GM23338 (cell line): ENCODE results near the gene SLC5A6. TPM values are rescaled to one million over a fixed set of nuclear protein-coding genes. Genes with fewer than 3 reads are reported as not detected.
A peak's percentile ranks its signal among the peaks of the same experiment; 100 is the strongest.

Experiments
- ATAC-seq: fragments of 200-7000 bp; cut with Tn5 transposase; 3 replicates; pipeline ENCODE4 v1.9.1; 2020
- DNase-seq: peaks from one replicate; pipeline ENCODE4 v3.0.0-alpha.2; 2015; ENCODE audit warnings: low spot score
- H2AFZ ChIP-seq: fragments of 200-600 bp; sonication (generic); 2 replicates; pipeline ENCODE4 v1.8.0; 2016; ENCODE audit warnings: antibody characterized with exemption, mild to moderate bottlenecking, moderate library complexity
- H3F3A ChIP-seq: fragments of 200-600 bp; sonication (generic); replicated peaks from 2 replicates; pipeline ENCODE4 v1.8.0; 2017; ENCODE audit warnings: antibody characterized with exemption, mixed run types, low read depth
- H3K27ac ChIP-seq: fragments of 200-600 bp; sonication (generic); 2 replicates; pipeline ENCODE4 v1.6.1; 2016; ENCODE audit warnings: low read depth
- H3K27me3 ChIP-seq: fragments of 200-600 bp; sonication (generic); 2 replicates; pipeline ENCODE4 v1.8.0; 2016; ENCODE audit warnings: mild to moderate bottlenecking, mixed run types, moderate library complexity; ENCODE audit not compliant: insufficient read depth
- H3K36me3 ChIP-seq: fragments of 200-600 bp; sonication (generic); 2 replicates; pipeline ENCODE4 v1.8.0; 2016; ENCODE audit warnings: mild to moderate bottlenecking; ENCODE audit not compliant: insufficient read depth
- H3K4me1 ChIP-seq: fragments of 200-600 bp; sonication (generic); 2 replicates; pipeline ENCODE4 v1.8.0; 2016; ENCODE audit warnings: mild to moderate bottlenecking, moderate library complexity; ENCODE audit not compliant: insufficient read depth
- H3K4me2 ChIP-seq: fragments of 200-600 bp; sonication (generic); 2 replicates; pipeline ENCODE4 v1.7.1; 2017; ENCODE audit warnings: mixed run types
- H3K4me3 ChIP-seq: fragments of 200-600 bp; sonication (generic); 2 replicates; pipeline ENCODE4 v1.6.1; 2016; ENCODE audit warnings: mixed run types
- H3K79me2 ChIP-seq: fragments of 200-600 bp; sonication (generic); replicated peaks from 2 replicates; pipeline ENCODE4 v1.8.0; 2017; ENCODE audit warnings: mild to moderate bottlenecking; ENCODE audit not compliant: insufficient read depth
- H3K9me2 ChIP-seq: fragments of 200-600 bp; sonication (generic); 2 replicates; pipeline ENCODE4 v1.8.0; 2017; ENCODE audit not compliant: insufficient read depth
- H4K20me1 ChIP-seq: fragments of 200-600 bp; sonication (generic); replicated peaks from 2 replicates; pipeline ENCODE4 v1.8.0; 2017; ENCODE audit warnings: mild to moderate bottlenecking; ENCODE audit not compliant: insufficient read depth
- H3K27ac Mint-ChIP-seq: 2 replicates; pipeline ENCODE4 v1.8.0; 2020; ENCODE audit warnings: inconsistent platforms, mild to moderate bottlenecking, moderate library complexity, mixed read lengths
- H3K27me3 Mint-ChIP-seq: 3 replicates; pipeline ENCODE4 v1.8.0; 2022; ENCODE audit warnings: low read depth, mild to moderate bottlenecking, moderate library complexity, mixed read lengths, inconsistent platforms; ENCODE audit not compliant: insufficient read depth, poor library complexity
- H3K36me3 Mint-ChIP-seq: 3 replicates; pipeline ENCODE4 v1.8.0; 2021; ENCODE audit warnings: low read depth, mild to moderate bottlenecking, inconsistent platforms, moderate library complexity, mixed read lengths
- H3K4me1 Mint-ChIP-seq: 3 replicates; pipeline ENCODE4 v1.8.0; 2020; ENCODE audit warnings: mild to moderate bottlenecking, inconsistent platforms, mixed read lengths
- H3K4me3 Mint-ChIP-seq: 3 replicates; pipeline ENCODE4 v1.8.0; 2021; ENCODE audit warnings: moderate library complexity, mild to moderate bottlenecking, inconsistent platforms, mixed read lengths
- H3K9me3 Mint-ChIP-seq: 3 replicates; pipeline ENCODE4 v1.8.0; 2020; ENCODE audit warnings: moderate library complexity, mild to moderate bottlenecking, inconsistent platforms, mixed read lengths
- CREB1 ChIP-seq: fragments of 250-450 bp; sonication (Bioruptor Pico); IDR thresholded peaks from 2 replicates; pipeline ENCODE4 v1.5.0; 2020; ENCODE audit warnings: low read depth, mild to moderate bottlenecking, moderate library complexity
- EZH2 ChIP-seq: fragments of 200-600 bp; sonication (generic); IDR thresholded peaks from one replicate; pipeline ENCODE4 v1.8.0; 2017; ENCODE audit warnings: antibody characterized with exemption, mild to moderate bottlenecking, low read depth; ENCODE audit not compliant: unreplicated experiment
- JUNB ChIP-seq: IDR thresholded peaks from one replicate; pipeline ENCODE4 v1.6.1; 2016; ENCODE audit warnings: antibody characterized with exemption; ENCODE audit not compliant: unreplicated experiment
- POLR2AphosphoS5 ChIP-seq: IDR thresholded peaks from 2 replicates; pipeline ENCODE4 v1.6.1; 2016; ENCODE audit warnings: antibody characterized with exemption, low read depth
- ZNF114 ChIP-seq: fragments of 250-450 bp; sonication (Bioruptor Pico); IDR thresholded peaks from 2 replicates; pipeline ENCODE4 v1.5.0; 2020; ENCODE audit warnings: mild to moderate bottlenecking, moderate library complexity
- polyA plus RNA-seq: library from polyadenylated mRNA; unstranded; fragments of >200 nt; fragmentation: Nextera tagmentation; extraction: Ambion mirVana; gene quantifications from 2 replicates; pipeline ENCODE4 v1.2.1, GENCODE V29; 2016
- total RNA-seq: library from RNA; depleted of rRNA; stranded (reverse); fragments of >200 nt; shearing (Covaris generic); gene quantifications from 2 replicates; pipeline ENCODE4 v1.2.3, GENCODE V29; 2014
- TF ChIP-seq, protein P1 (sequence below), 2 experiments: fragments of 200-600 bp in 1 of 2; sonication (generic) in 1 of 2; conservative IDR thresholded peaks; 2 replicates each; pipeline versions ENCODE4 v1.5.1 to v1.6.1; 2016 to 2017; ENCODE audit warnings: antibody characterized with exemption in 2 of 2, low read depth in 2 of 2, mild to moderate bottlenecking in 2 of 2, moderate library complexity in 1 of 2
- TF ChIP-seq, protein P2 (sequence below): IDR thresholded peaks from 2 replicates; pipeline ENCODE4 v1.6.1; 2016; ENCODE audit warnings: antibody characterized with exemption
- TF ChIP-seq, protein P3 (sequence below): fragments of 250-450 bp; sonication (Bioruptor Pico); IDR thresholded peaks from 2 replicates; pipeline ENCODE4 v1.5.0; 2020; ENCODE audit warnings: mild to moderate bottlenecking, moderate library complexity

The SLC5A6 gene
- total and polyA plus RNA-seq, 2 experiments from 2014 or later: 44.3 to 153 TPM

DNA sequence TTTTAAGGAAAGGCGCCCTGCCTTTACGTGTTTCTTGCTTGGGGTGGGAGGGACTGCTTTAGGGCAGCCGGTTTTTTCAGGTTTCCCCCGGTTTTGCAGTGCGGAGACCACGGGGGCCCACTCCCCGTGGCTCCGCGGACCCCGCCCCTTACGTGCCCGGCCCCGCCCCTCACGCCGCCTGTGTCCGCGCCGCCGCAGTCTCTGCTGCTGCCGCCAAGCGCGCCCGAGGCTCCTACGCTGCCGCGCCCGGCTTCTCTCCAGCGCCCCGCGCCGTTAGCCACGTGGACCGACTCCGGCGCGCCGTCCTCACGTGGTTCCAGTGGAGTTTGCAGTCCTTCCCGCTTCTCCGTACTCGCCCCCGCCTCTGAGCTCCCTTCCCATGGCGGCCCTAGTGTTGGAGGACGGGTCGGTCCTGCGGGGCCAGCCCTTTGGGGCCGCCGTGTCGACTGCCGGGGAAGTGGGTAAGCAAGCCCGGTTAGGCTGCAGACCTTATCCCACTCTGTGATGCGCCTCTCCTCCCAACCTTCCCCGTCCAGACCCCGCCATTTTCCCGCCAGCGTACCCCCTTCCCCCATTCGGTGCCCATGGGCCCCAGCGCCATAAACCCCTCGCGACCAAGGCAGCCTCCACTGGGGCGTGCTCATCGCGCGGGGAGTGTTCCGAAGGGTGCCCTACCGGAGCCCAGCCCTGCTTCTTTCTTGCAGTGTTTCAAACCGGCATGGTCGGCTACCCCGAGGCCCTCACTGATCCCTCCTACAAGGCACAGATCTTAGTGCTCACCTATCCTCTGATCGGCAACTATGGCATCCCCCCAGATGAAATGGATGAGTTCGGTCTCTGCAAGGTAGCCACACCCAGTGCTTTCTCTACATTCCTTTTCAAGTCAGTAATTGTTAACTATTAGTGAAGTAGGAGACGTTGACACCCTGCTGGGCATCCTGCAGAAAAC lies 5.4 kb upstream of the SLC5A6 start, which contains the start of gene CAD:
TSS of gene CAD (plus strand) at position 197 of the 949 bp plus-strand sequence. CDS start at position 380, 183 bp downstream.
- Histone ChIP-seq H3F3A (peaks cover 18% of the 10 kb centered on the region; the same call in 1 of the 2 replicates), H3K4me1 (peaks cover 16% of the 10 kb centered on the region), H3K9me2 (no peaks in the 10 kb centered on the region), H3K27me3 (no peaks in the 10 kb centered on the region), H3K36me3 (peaks cover 33% of the 10 kb centered on the region), H3K4me3 (peak within 1 kb of the TSS; percentile 61), H3K27ac (peak within 1 kb of the TSS; percentile 97), H3K79me2 (peaks cover 24% of the 10 kb centered on the region), H2AFZ (no peak within 1 kb of the TSS), H4K20me1 (peaks cover 10% of the 10 kb centered on the region; the same call in 1 of the 2 replicates), H3K4me2 (peak within 1 kb of the TSS; percentile 82)
- TF ChIP-seq, protein P1, sequence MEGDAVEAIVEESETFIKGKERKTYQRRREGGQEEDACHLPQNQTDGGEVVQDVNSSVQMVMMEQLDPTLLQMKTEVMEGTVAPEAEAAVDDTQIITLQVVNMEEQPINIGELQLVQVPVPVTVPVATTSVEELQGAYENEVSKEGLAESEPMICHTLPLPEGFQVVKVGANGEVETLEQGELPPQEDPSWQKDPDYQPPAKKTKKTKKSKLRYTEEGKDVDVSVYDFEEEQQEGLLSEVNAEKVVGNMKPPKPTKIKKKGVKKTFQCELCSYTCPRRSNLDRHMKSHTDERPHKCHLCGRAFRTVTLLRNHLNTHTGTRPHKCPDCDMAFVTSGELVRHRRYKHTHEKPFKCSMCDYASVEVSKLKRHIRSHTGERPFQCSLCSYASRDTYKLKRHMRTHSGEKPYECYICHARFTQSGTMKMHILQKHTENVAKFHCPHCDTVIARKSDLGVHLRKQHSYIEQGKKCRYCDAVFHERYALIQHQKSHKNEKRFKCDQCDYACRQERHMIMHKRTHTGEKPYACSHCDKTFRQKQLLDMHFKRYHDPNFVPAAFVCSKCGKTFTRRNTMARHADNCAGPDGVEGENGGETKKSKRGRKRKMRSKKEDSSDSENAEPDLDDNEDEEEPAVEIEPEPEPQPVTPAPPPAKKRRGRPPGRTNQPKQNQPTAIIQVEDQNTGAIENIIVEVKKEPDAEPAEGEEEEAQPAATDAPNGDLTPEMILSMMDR (conservative IDR thresholded peaks at IDR 0.05; ENCODE audit: low read depth in 2 of 2): no peak
- TF ChIP-seq POLR2AphosphoS5: peak; percentile 93
- no peak for TF ChIP-seq CREB1 (CRISPR knock-in tag)
- TF ChIP-seq, protein P2, sequence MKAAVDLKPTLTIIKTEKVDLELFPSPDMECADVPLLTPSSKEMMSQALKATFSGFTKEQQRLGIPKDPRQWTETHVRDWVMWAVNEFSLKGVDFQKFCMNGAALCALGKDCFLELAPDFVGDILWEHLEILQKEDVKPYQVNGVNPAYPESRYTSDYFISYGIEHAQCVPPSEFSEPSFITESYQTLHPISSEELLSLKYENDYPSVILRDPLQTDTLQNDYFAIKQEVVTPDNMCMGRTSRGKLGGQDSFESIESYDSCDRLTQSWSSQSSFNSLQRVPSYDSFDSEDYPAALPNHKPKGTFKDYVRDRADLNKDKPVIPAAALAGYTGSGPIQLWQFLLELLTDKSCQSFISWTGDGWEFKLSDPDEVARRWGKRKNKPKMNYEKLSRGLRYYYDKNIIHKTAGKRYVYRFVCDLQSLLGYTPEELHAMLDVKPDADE: peak; percentile 30; the same call in 1 of the 2 replicates
- Mint-ChIP-seq H3K27me3 (peaks cover 7% of the 10 kb centered on the region), H3K27ac (peak within 1 kb of the TSS; percentile 100), H3K4me1 (peaks cover 30% of the 10 kb centered on the region), H3K4me3 (peak within 1 kb of the TSS; percentile 97), H3K36me3 (peaks cover 78% of the 10 kb centered on the region), H3K9me3 (no peaks in the 10 kb centered on the region; the same call in 2 of the 3 replicates)
- DNase-seq (peak; percentile 97), ATAC-seq (peak; percentile 83)

DNA sequence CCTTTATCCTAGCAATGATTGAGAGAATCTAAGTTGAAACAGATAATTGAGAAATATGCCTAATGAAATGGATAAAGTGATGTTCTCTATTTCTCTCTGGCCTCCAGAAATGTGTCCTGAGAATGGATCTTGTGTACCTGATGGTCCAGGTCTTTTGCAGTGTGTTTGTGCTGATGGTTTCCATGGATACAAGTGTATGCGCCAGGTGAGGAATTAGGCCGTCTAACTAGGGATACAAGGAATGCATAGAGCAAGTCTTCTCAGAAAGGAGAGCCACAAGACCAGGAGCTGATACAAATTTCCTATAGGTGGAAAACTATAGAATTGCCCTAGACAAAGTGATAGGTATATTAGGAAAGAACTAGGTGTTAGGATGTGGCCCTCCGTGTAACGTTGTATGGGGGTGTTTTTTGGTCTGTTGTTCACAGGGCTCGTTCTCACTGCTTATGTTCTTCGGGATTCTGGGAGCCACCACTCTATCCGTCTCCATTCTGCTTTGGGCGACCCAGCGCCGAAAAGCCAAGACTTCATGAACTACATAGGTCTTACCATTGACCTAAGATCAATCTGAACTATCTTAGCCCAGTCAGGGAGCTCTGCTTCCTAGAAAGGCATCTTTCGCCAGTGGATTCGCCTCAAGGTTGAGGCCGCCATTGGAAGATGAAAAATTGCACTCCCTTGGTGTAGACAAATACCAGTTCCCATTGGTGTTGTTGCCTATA lies 4.5 kb upstream of the SLC5A6 start:
- peaks cover 24% of the 10 kb centered on the region for H3K36me3 ChIP-seq
- ATAC-seq: no peak
- peaks cover 16% of the 10 kb centered on the region for H3K4me1 ChIP-seq
- H3K9me2 ChIP-seq: no peaks in the 10 kb centered on the region
- H3K27ac ChIP-seq: peak overlapping the region; percentile 97
- peaks cover 69% of the 10 kb centered on the region for H3K36me3 Mint-ChIP-seq
- no peak overlapping the region for H2AFZ ChIP-seq
- H3K27ac Mint-ChIP-seq: peak overlapping the region; percentile 100
- H4K20me1 ChIP-seq: peaks cover 7% of the 10 kb centered on the region; the same call in 1 of the 2 replicates
- peaks cover 18% of the 10 kb centered on the region; the same call in 1 of the 2 replicates for H3F3A ChIP-seq
- peak overlapping the region; percentile 82 for H3K4me2 ChIP-seq
- H3K79me2 ChIP-seq: peaks cover 24% of the 10 kb centered on the region
- peak; percentile 66 for DNase-seq
- H3K4me1 Mint-ChIP-seq: peaks cover 30% of the 10 kb centered on the region
- no peaks in the 10 kb centered on the region for H3K27me3 ChIP-seq
- peaks cover 7% of the 10 kb centered on the region for H3K27me3 Mint-ChIP-seq
- no peaks in the 10 kb centered on the region; the same call in 2 of the 3 replicates for H3K9me3 Mint-ChIP-seq
- H3K4me3 ChIP-seq: peak overlapping the region; percentile 61
- peak overlapping the region; percentile 97 for H3K4me3 Mint-ChIP-seq
- TF ChIP-seq, protein P3, sequence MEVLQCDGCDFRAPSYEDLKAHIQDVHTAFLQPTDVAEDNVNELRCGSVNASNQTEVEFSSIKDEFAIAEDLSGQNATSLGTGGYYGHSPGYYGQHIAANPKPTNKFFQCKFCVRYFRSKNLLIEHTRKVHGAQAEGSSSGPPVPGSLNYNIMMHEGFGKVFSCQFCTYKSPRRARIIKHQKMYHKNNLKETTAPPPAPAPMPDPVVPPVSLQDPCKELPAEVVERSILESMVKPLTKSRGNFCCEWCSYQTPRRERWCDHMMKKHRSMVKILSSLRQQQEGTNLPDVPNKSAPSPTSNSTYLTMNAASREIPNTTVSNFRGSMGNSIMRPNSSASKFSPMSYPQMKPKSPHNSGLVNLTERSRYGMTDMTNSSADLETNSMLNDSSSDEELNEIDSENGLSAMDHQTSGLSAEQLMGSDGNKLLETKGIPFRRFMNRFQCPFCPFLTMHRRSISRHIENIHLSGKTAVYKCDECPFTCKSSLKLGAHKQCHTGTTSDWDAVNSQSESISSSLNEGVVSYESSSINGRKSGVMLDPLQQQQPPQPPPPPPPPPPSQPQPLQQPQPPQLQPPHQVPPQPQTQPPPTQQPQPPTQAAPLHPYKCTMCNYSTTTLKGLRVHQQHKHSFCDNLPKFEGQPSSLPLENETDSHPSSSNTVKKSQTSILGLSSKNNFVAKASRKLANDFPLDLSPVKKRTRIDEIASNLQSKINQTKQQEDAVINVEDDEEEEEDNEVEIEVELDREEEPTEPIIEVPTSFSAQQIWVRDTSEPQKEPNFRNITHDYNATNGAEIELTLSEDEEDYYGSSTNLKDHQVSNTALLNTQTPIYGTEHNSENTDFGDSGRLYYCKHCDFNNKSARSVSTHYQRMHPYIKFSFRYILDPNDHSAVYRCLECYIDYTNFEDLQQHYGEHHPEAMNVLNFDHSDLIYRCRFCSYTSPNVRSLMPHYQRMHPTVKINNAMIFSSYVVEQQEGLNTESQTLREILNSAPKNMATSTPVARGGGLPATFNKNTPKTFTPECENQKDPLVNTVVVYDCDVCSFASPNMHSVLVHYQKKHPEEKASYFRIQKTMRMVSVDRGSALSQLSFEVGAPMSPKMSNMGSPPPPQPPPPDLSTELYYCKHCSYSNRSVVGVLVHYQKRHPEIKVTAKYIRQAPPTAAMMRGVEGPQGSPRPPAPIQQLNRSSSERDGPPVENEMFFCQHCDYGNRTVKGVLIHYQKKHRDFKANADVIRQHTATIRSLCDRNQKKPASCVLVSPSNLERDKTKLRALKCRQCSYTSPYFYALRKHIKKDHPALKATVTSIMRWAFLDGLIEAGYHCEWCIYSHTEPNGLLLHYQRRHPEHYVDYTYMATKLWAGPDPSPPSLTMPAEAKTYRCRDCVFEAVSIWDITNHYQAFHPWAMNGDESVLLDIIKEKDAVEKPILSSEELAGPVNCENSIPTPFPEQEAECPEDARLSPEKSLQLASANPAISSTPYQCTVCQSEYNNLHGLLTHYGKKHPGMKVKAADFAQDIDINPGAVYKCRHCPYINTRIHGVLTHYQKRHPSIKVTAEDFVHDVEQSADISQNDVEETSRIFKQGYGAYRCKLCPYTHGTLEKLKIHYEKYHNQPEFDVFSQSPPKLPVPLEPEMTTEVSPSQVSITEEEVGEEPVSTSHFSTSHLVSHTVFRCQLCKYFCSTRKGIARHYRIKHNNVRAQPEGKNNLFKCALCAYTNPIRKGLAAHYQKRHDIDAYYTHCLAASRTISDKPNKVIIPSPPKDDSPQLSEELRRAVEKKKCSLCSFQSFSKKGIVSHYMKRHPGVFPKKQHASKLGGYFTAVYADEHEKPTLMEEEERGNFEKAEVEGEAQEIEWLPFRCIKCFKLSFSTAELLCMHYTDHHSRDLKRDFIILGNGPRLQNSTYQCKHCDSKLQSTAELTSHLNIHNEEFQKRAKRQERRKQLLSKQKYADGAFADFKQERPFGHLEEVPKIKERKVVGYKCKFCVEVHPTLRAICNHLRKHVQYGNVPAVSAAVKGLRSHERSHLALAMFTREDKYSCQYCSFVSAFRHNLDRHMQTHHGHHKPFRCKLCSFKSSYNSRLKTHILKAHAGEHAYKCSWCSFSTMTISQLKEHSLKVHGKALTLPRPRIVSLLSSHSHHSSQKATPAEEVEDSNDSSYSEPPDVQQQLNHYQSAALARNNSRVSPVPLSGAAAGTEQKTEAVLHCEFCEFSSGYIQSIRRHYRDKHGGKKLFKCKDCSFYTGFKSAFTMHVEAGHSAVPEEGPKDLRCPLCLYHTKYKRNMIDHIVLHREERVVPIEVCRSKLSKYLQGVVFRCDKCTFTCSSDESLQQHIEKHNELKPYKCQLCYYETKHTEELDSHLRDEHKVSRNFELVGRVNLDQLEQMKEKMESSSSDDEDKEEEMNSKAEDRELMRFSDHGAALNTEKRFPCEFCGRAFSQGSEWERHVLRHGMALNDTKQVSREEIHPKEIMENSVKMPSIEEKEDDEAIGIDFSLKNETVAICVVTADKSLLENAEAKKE (CRISPR knock-in tag): no peak
- no peak for TF ChIP-seq ZNF114 (CRISPR knock-in tag)
- TF ChIP-seq POLR2AphosphoS5: no peak
- no peak for TF ChIP-seq EZH2
- TF ChIP-seq JUNB: no peak
